ENCODE results near the gene ICE2.

Gene ICE2

GRCh38 chr15:60525341-60526039, 46.5 kb upstream of the ICE2 start:
- TF ChIP-seq USF1 (IDR thresholded peaks at IDR 0.05): no peak
- no peak for TF ChIP-seq TCF12 (IDR thresholded peaks at IDR 0.05; ENCODE audit: low read depth)
- TF ChIP-seq YY1 (IDR thresholded peaks at IDR 0.05; ENCODE audit: low read depth): no peak
- TF ChIP-seq NFIC (IDR thresholded peaks at IDR 0.05): no peak
- TF ChIP-seq ZBTB7A (IDR thresholded peaks at IDR 0.05; ENCODE audit: low read depth): no peak
- TF ChIP-seq REST (IDR thresholded peaks at IDR 0.05; ENCODE audit: low read depth): no peak
- TF ChIP-seq CREB1 (IDR thresholded peaks at IDR 0.05; ENCODE audit: low read depth): no peak
- no peak for TF ChIP-seq TAF1 (IDR thresholded peaks at IDR 0.05; ENCODE audit: low read depth)
- no peak for TF ChIP-seq FOXM1 (IDR thresholded peaks at IDR 0.05; ENCODE audit: borderline replicate concordance, low read depth)
- TF ChIP-seq TEAD4 (IDR thresholded peaks at IDR 0.05): no peak
- no peak for TF ChIP-seq EGR1 (IDR thresholded peaks at IDR 0.05)
- TF ChIP-seq MAX (IDR thresholded peaks at IDR 0.05): no peak
- no peak for TF ChIP-seq CEBPB (IDR thresholded peaks at IDR 0.05)

- no peak for TF ChIP-seq EP300 (IDR thresholded peaks at IDR 0.05; ENCODE audit: borderline replicate concordance)
- TF ChIP-seq YY1 (IDR thresholded peaks at IDR 0.05; ENCODE audit: low read depth): no peak
- TF ChIP-seq TEAD4 (IDR thresholded peaks at IDR 0.05): no peak
- TF ChIP-seq TCF12 (IDR thresholded peaks at IDR 0.05; ENCODE audit: low read depth): no peak
- TF ChIP-seq MAX (IDR thresholded peaks at IDR 0.05): no peak
- no peak for TF ChIP-seq TAF1 (IDR thresholded peaks at IDR 0.05; ENCODE audit: low read depth)
- TF ChIP-seq RAD21 (IDR thresholded peaks at IDR 0.05; ENCODE audit: low read depth): no peak
- no peak for TF ChIP-seq EGR1 (IDR thresholded peaks at IDR 0.05)
- TF ChIP-seq NFIC (IDR thresholded peaks at IDR 0.05): no peak
- TF ChIP-seq FOXM1 (IDR thresholded peaks at IDR 0.05; ENCODE audit: borderline replicate concordance, low read depth): no peak
- TF ChIP-seq CREB1 (IDR thresholded peaks at IDR 0.05; ENCODE audit: low read depth): no peak
- no peak for TF ChIP-seq USF1 (IDR thresholded peaks at IDR 0.05)
- no peak for TF ChIP-seq REST (IDR thresholded peaks at IDR 0.05; ENCODE audit: low read depth)
- no peak for TF ChIP-seq ZBTB7A (IDR thresholded peaks at IDR 0.05; ENCODE audit: low read depth)
- TF ChIP-seq CEBPB (IDR thresholded peaks at IDR 0.05): no peak
Measured at GRCh38 chr15:60523056-60523455, 44.1 kb upstream of the ICE2 start.

- TF ChIP-seq YY1 (IDR thresholded peaks at IDR 0.05; ENCODE audit: low read depth): peak; percentile 72
- no peak for TF ChIP-seq EP300 (IDR thresholded peaks at IDR 0.05; ENCODE audit: borderline replicate concordance)
- no peak for TF ChIP-seq REST (IDR thresholded peaks at IDR 0.05; ENCODE audit: low read depth)
- TF ChIP-seq ZBTB7A (IDR thresholded peaks at IDR 0.05; ENCODE audit: low read depth): no peak
- peak; percentile 90 for TF ChIP-seq RAD21 (IDR thresholded peaks at IDR 0.05; ENCODE audit: low read depth)
Measured at GRCh38 chr15:60520825-60521368, 42.0 kb upstream of the ICE2 start.

- TF ChIP-seq ZBTB7A (IDR thresholded peaks at IDR 0.05; ENCODE audit: low read depth) (no peak), MAX (IDR thresholded peaks at IDR 0.05) (no peak), EP300 (IDR thresholded peaks at IDR 0.05; ENCODE audit: borderline replicate concordance) (no peak), REST (IDR thresholded peaks at IDR 0.05; ENCODE audit: low read depth) (no peak), NFIC (IDR thresholded peaks at IDR 0.05) (no peak), CEBPB (IDR thresholded peaks at IDR 0.05) (no peak), YY1 (IDR thresholded peaks at IDR 0.05; ENCODE audit: low read depth) (no peak), FOXM1 (IDR thresholded peaks at IDR 0.05; ENCODE audit: borderline replicate concordance, low read depth) (no peak), TEAD4 (IDR thresholded peaks at IDR 0.05) (no peak), CREB1 (IDR thresholded peaks at IDR 0.05; ENCODE audit: low read depth) (no peak), RAD21 (IDR thresholded peaks at IDR 0.05; ENCODE audit: low read depth) (no peak), TAF1 (IDR thresholded peaks at IDR 0.05; ENCODE audit: low read depth) (no peak), USF1 (IDR thresholded peaks at IDR 0.05) (no peak), TCF12 (IDR thresholded peaks at IDR 0.05; ENCODE audit: low read depth) (no peak), EGR1 (IDR thresholded peaks at IDR 0.05) (no peak)
Measured at GRCh38 chr15:60520013-60520824, 41.3 kb upstream of the ICE2 start.

Measured in Ishikawa (cell line).